ENCODE measurements around the gene NRCAM. TPM values are rescaled to one million over a fixed set of nuclear protein-coding genes. Genes with fewer than 3 reads are reported as not detected.

Gene NRCAM
- total and polyA plus RNA-seq, 2 experiments from 2014 or later = 0.76 to 3.9 TPM

DNA sequence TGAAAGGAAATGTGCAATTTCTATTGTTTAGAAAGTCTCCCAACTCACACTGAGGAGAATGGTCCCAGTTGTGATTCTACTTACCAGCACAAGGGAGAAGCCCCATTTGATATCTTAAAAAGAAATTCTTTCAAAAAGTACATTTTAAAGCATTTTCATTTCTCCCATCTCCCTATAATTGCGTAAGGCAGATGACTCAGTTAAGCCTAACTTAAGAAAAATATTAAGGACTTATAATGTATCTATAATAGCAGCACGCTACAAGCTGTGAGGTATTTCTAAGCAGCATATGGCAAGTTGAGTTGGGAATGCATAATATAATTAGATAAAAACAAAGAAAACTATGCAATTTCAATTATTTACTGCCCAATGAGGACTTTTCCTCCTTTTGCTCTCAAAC lies 8.5 kb upstream of the NRCAM start:
- Histone ChIP-seq H3K4me3 (no peak overlapping the region), H3K4me1 (ENCODE audit: low read depth) (no peaks in the 10 kb centered on the region), H3K27ac (no peak overlapping the region), H3K9me3 (ENCODE audit: low read depth) (no peaks in the 10 kb centered on the region), H3K36me3 (no peaks in the 10 kb centered on the region), H3K27me3 (no peaks in the 10 kb centered on the region)
- no peak for DNase-seq (ENCODE audit: low read depth in 1 of 2, low spot score in 1 of 2)
- TF ChIP-seq, protein P1, sequence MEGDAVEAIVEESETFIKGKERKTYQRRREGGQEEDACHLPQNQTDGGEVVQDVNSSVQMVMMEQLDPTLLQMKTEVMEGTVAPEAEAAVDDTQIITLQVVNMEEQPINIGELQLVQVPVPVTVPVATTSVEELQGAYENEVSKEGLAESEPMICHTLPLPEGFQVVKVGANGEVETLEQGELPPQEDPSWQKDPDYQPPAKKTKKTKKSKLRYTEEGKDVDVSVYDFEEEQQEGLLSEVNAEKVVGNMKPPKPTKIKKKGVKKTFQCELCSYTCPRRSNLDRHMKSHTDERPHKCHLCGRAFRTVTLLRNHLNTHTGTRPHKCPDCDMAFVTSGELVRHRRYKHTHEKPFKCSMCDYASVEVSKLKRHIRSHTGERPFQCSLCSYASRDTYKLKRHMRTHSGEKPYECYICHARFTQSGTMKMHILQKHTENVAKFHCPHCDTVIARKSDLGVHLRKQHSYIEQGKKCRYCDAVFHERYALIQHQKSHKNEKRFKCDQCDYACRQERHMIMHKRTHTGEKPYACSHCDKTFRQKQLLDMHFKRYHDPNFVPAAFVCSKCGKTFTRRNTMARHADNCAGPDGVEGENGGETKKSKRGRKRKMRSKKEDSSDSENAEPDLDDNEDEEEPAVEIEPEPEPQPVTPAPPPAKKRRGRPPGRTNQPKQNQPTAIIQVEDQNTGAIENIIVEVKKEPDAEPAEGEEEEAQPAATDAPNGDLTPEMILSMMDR (IDR thresholded peaks at IDR 0.05; ENCODE audit: low read depth, low read length) = no peak

DNA sequence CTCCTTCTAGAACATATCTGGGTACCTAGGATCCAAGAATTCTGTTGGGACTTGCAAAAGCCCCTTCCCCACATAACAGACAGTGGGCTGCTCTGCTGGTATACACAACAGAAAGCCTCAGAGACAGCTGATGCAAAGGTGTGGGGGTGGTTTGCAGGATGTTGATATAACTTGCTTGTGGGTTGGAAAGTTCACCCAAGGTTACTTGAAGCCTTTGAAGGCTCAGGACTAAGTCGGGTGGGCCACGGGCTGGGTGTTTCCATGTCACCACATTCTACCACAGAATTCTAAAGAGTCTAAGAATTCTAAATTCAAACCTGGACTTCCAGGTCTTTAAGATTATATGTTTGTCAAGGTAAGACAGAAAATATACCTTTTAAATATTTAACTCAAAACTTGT lies 7.4 kb upstream of the NRCAM start:
- H3K27me3 ChIP-seq = peaks cover 3% of the 10 kb centered on the region
- H3K9me3 ChIP-seq (ENCODE audit: low read depth) = no peaks in the 10 kb centered on the region
- TF ChIP-seq, protein P1 (IDR thresholded peaks at IDR 0.05; ENCODE audit: low read depth, low read length) = no peak
- H3K36me3 ChIP-seq = no peaks in the 10 kb centered on the region
- no peak for DNase-seq (ENCODE audit: low read depth in 1 of 2, low spot score in 1 of 2)
- no peaks in the 10 kb centered on the region for H3K4me1 ChIP-seq (ENCODE audit: low read depth)
- H3K27ac ChIP-seq = no peak overlapping the region
- H3K4me3 ChIP-seq = no peak overlapping the region

DNA sequence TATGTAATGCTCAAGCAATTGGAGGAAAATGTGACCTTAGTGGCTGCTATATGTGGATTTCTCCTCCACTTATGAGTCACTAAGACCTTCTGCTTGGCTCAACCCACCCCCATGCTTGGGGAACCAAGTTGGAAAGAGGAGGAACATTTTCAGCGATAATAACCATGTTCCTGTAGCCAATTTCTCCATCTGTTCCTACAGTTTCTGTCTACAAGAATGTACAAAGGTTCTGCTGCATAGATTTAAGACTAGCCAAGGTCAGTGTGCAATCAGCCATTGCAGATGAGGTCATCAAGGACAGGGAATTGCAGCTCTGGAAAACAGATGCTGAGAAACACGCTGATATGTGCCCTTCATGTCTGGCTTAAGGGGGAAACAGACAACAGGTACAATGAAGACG lies 5.6 kb upstream of the NRCAM start:
- no peaks in the 10 kb centered on the region for H3K36me3 ChIP-seq
- H3K27me3 ChIP-seq = peaks cover 21% of the 10 kb centered on the region
- H3K4me1 ChIP-seq (ENCODE audit: low read depth) = no peaks in the 10 kb centered on the region
- no peaks in the 10 kb centered on the region for H3K9me3 ChIP-seq (ENCODE audit: low read depth)
- no peak overlapping the region for H3K27ac ChIP-seq
- TF ChIP-seq, protein P1 (IDR thresholded peaks at IDR 0.05; ENCODE audit: low read depth, low read length) = no peak
- H3K4me3 ChIP-seq = no peak overlapping the region
- peak in 1 of 2 donors; percentile 55 for DNase-seq (ENCODE audit: low read depth in 1 of 2, low spot score in 1 of 2)

DNA sequence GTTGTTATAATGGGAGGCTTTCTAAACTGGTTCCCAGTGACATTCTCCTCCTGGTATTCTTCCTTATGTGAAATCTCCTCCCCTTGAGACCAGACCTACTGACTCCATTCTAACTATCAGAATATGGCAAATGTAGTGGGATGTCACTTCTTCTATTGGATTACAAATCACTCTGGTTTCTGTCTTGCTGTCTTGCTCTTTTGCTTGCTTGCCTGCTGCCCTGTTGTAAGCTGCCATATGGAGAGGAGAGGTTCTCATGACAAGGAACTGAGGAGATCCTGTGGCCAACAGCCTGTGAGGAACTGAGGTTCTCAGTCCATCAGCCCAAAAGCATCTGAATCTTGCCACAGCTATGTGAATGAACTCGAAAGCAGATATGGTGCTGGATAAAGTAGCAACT lies 4.7 kb upstream of the NRCAM start:
- no peak for DNase-seq (ENCODE audit: low read depth in 1 of 2, low spot score in 1 of 2)
- H3K4me1 ChIP-seq (ENCODE audit: low read depth) = no peaks in the 10 kb centered on the region

DNA sequence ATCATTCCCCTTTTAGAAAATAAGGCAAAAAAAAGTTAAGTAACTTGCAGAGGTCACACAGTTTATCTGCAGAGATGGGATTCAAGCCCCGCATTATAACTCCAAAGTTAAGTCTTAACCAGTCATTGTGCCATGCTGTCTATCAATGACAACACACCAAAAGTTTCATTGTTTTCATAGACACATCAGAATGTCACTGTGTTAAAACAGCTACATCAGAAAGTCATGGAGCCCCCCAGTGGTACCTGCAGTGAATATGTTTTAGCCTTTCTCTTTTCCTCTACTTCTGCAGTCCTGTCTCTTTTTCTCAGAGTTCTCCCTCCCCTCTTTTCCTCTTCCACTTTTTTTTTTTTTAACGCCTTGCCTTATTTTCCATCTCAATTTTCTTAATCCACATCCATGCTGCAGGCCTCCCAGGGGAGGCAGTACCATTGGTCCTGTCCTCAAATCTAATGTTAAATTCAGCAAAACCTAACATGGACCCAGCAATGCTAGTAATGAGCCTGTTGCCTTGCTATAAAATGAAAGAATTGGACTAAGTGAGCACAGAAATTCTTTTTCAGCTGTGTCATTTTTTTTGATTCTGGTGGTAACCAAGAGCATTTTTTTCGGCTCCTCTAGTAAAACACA lies 3.8 kb upstream of the NRCAM start:
- H3K36me3 ChIP-seq = no peaks in the 10 kb centered on the region
- peaks cover 37% of the 10 kb centered on the region for H3K27me3 ChIP-seq
- DNase-seq (ENCODE audit: low read depth in 1 of 2, low spot score in 1 of 2) = peak; percentile 49 to 55
- H3K4me3 ChIP-seq = no peak overlapping the region
- H3K27ac ChIP-seq = no peak overlapping the region
- no peaks in the 10 kb centered on the region for H3K9me3 ChIP-seq (ENCODE audit: low read depth)
- no peaks in the 10 kb centered on the region for H3K4me1 ChIP-seq (ENCODE audit: low read depth)
- TF ChIP-seq, protein P1 (IDR thresholded peaks at IDR 0.05; ENCODE audit: low read depth, low read length) = peak; percentile 70

More for the DNA sequence above, 4.7 kb upstream of the NRCAM start:
- H3K36me3 ChIP-seq = no peaks in the 10 kb centered on the region
- TF ChIP-seq, protein P1 (IDR thresholded peaks at IDR 0.05; ENCODE audit: low read depth, low read length) = no peak
- no peaks in the 10 kb centered on the region for H3K9me3 ChIP-seq (ENCODE audit: low read depth)
- no peak overlapping the region for H3K27ac ChIP-seq
- no peak overlapping the region for H3K4me3 ChIP-seq
- peaks cover 28% of the 10 kb centered on the region for H3K27me3 ChIP-seq

Data from cardiac muscle cell (in vitro differentiated cells and primary cell).